Esophagus muscularis mucosa (tissue), 3 donors: ENCODE measurements around the gene DPF3.

Experiments used
- POLR2AphosphoS5 ChIP-seq, 2 donors: sonication (generic); formaldehyde crosslinking; IDR thresholded peaks; one replicate each; pipeline ENCODE4 v1.6.1; 2017; ENCODE audit warnings: antibody characterized with exemption in 2 of 2
- TF ChIP-seq, protein P1 (sequence below), 3 experiments: fragments of 200-600 bp in 2 of 3; fragments of 450-650 bp in 1 of 3; sonication (generic) in 2 of 3; IDR thresholded peaks; one replicate each; pipeline ENCODE4 v1.5.1; 2017 to 2019; ENCODE audit warnings: antibody characterized with exemption in 3 of 3, mild to moderate bottlenecking in 2 of 3, moderate library complexity in 1 of 3

DNA sequence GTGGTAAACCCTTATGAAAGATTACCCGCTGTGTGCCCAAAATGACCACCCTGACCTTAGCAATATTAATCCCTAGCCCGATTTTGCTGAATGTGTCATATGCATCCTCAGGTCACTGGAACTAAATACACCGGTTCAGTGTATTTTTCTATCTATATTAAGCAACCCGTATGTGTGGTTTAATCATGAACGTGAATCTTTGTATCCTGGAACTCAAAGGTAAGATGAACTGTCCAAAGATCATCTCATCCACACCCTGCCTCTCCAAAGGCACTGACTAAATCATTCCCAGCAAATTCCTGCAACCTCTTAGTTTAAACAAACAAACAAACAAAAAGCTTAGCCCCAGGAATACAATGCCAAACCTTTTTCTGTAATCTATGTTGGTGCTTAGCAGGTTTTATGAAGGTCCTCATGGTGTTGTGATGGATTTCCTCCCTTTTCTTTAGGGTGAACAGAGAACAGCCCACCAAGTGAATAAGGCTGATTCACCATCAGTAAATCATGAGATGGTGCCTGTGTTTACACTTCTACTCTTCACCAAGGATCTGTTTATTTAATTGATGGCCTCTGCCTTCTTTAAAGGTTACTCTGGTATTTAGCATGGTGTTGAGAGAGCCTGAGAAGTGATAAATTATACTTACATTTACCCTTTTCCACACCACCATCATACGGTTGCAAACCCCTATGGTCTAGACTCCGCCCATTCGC, 298.6 kb downstream of the DPF3 start:
- TF ChIP-seq, protein P1, sequence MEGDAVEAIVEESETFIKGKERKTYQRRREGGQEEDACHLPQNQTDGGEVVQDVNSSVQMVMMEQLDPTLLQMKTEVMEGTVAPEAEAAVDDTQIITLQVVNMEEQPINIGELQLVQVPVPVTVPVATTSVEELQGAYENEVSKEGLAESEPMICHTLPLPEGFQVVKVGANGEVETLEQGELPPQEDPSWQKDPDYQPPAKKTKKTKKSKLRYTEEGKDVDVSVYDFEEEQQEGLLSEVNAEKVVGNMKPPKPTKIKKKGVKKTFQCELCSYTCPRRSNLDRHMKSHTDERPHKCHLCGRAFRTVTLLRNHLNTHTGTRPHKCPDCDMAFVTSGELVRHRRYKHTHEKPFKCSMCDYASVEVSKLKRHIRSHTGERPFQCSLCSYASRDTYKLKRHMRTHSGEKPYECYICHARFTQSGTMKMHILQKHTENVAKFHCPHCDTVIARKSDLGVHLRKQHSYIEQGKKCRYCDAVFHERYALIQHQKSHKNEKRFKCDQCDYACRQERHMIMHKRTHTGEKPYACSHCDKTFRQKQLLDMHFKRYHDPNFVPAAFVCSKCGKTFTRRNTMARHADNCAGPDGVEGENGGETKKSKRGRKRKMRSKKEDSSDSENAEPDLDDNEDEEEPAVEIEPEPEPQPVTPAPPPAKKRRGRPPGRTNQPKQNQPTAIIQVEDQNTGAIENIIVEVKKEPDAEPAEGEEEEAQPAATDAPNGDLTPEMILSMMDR (IDR thresholded peaks at IDR 0.05): no peak
- TF ChIP-seq POLR2AphosphoS5 (IDR thresholded peaks at IDR 0.05): no peak
